ENCODE results near the gene NFKB2. TPM values are rescaled to one million over a fixed set of nuclear protein-coding genes. Genes with fewer than 3 reads are reported as not detected.

NFKB2 gene
- total and polyA plus RNA-seq, 2 of the 4 experiments (the other 2 are of a cell fraction): 16.1 to 32.3 TPM

- intact Hi-C loops (cut with micrococcal nuclease): loop anchor here (1.0 kb wide), 3 partner anchors 28 to 253 kb away; no protein-coding TSS in a partner anchor
- ChIA-PET POLR2A (ENCODE audit: unreplicated experiment) (interaction anchor here (0.8 kb wide), 1 partner anchor 11 kb away, joined by 17 read pairs; the partner anchor contains the start of gene CUEDC2), CTCF (interaction anchor here (0.7 to 2.1 kb wide), 3 partner anchors 162 to 310 kb away, joined by 3 to 6 read pairs (median 3); no protein-coding TSS in a partner anchor)
- dilution Hi-C loops (cut with HindIII; ENCODE audit: low sequenced_read_pairs, unreplicated experiment): no loop called here
- Histone ChIP-seq H3K27me3 (ENCODE audit: control insufficient read depth, insufficient read depth, low read length) (peaks cover 13% of the 10 kb centered on the region; the same call in 1 of the 2 replicates), H3K4me2 (ENCODE audit: low read depth, low read length) (peak overlapping the region; percentile 89), H2BK120ac (ENCODE audit: low read depth, low read length) (no peak overlapping the region), H3K36me3 (ENCODE audit: control insufficient read depth, insufficient read depth, low read length) (peaks cover 6% of the 10 kb centered on the region; the same call in 1 of the 2 replicates), H3K23ac (ENCODE audit: low read depth, low read length) (no peak overlapping the region), H3K18ac (ENCODE audit: low read depth, low read length) (no peak overlapping the region), H2BK20ac (ENCODE audit: low read depth, low read length) (no peak overlapping the region), H4K5ac (ENCODE audit: low read depth, low read length) (no peak overlapping the region), H3K9ac (ENCODE audit: low read depth, low read length) (peak overlapping the region; percentile 69), H3K14ac (replicated peaks; ENCODE audit: low read depth, low read length) (no peak overlapping the region), H3K4ac (ENCODE audit: low read depth, low read length) (peak overlapping the region; percentile 51; the same call in 1 of the 2 replicates), H4K20me1 (ENCODE audit: insufficient read depth, low read length) (no peaks in the 10 kb centered on the region), H2BK5ac (ENCODE audit: low read depth, low read length, poor library complexity, severe bottlenecking) (no peak overlapping the region), H2AK5ac (ENCODE audit: low read depth, low read length) (peak overlapping the region; percentile 43; the same call in 1 of the 2 replicates), H3K79me1 (ENCODE audit: low read depth in 1 of 2, low read length in 2 of 2) (peaks cover 0 to 37% of the 10 kb centered on the region in 2 experiments; a peak in 2 of 4 replicates), H3K4me3 (ENCODE audit: insufficient read depth, low read depth, low read length) (peak overlapping the region; percentile 55), H3K9me3 (ENCODE audit: control insufficient read depth, insufficient read depth, low read length) (no peaks in the 10 kb centered on the region), H3K4me1 (ENCODE audit: control insufficient read depth, insufficient read depth, low read length) (peaks cover 9% of the 10 kb centered on the region), H2AK9ac (replicated peaks; ENCODE audit: low read depth, low read length, poor library complexity) (peak overlapping the region; percentile 88), H4K91ac (ENCODE audit: insufficient read depth, low read depth, low read length) (no peak overlapping the region), H2AFZ (replicated peaks; ENCODE audit: low read length, poor library complexity) (peak overlapping the region; percentile 99), H3K27ac (ENCODE audit: insufficient read depth, low read length) (peak overlapping the region; percentile 63; the same call in 1 of the 2 replicates), H3K56ac (ENCODE audit: extremely low read depth, insufficient read depth, low read length) (no peak overlapping the region), H4K8ac (ENCODE audit: low read depth in 2 of 2, low read length in 2 of 2) (peak overlapping the region in 1 of 2 experiments; percentile 93; a peak in 2 of 4 replicates), H3K9me1 (ENCODE audit: insufficient read depth, low read length) (peaks cover 9% of the 10 kb centered on the region; the same call in 1 of the 2 replicates), H2BK15ac (ENCODE audit: low read depth, low read length) (no peak overlapping the region)
- DNase-seq (no peak), ATAC-seq (ENCODE audit: low read depth) (peak; percentile 4; the same call in 1 of the 2 replicates)
- TF ChIP-seq BHLHE40 (IDR thresholded peaks at IDR 0.05; ENCODE audit: low read depth, low read length) (no peak), MAZ (IDR thresholded peaks at IDR 0.05; ENCODE audit: borderline replicate concordance, low read depth, low read length) (no peak), CTCF (conservative IDR thresholded peaks at IDR 0.05; ENCODE audit: low read depth, low read length) (no peak), RAD21 (IDR thresholded peaks at IDR 0.05; ENCODE audit: low read length) (no peak), RFX5 (IDR thresholded peaks at IDR 0.05; ENCODE audit: low read depth, low read length) (no peak), USF2 (IDR thresholded peaks at IDR 0.05; ENCODE audit: low read depth, low read length) (no peak), CEBPB (IDR thresholded peaks at IDR 0.05; ENCODE audit: low read depth, low read length) (no peak), MAFK (IDR thresholded peaks at IDR 0.05; ENCODE audit: low read depth, low read length) (no peak), CHD1 (IDR thresholded peaks at IDR 0.05; ENCODE audit: low read depth, low read length) (no peak), ELK1 (IDR thresholded peaks at IDR 0.05; ENCODE audit: borderline replicate concordance, low read depth, low read length) (no peak), NFE2L2 (IDR thresholded peaks at IDR 0.05; ENCODE audit: low read depth, low read length) (no peak)
- no TSS peak for BruUV-seq (replicated peaks)
- in situ Hi-C loops (cut with MboI; ENCODE audit: low sequenced_read_pairs): no loop called here
- WGBS, 2 experiments (ENCODE audit: extremely low coverage in 2 of 2, insufficient read length in 1 of 2): 2% methylated on average over 45 of the region's 62 CpGs; no CpG with 5 or more reads in 1 of the 2 experiments
Observed at GRCh38 chr10:102421757-102422512, 26.4 kb downstream of the NFKB2 start.

Data from IMR-90 (cell line).